H9 (cell line): Measurements from ENCODE around the gene PIRT. TPM values are rescaled to one million over a fixed set of nuclear protein-coding genes. Genes with fewer than 3 reads are reported as not detected.

ENCODE experiments used
- DNase-seq: peaks from one replicate; pipeline ENCODE4 v3.0.0-alpha.2; 2017
- H2AFZ ChIP-seq: one replicate; pipeline ENCODE4 v1.6.1; 2013; ENCODE audit warnings: mild to moderate bottlenecking, low read length, control low read depth, moderate library complexity
- H2AK5ac ChIP-seq: 2 replicates; pipeline ENCODE4 v1.6.1; 2013; ENCODE audit warnings: low read length, control low read depth, mixed read lengths; ENCODE audit not compliant: insufficient read length
- H2BK120ac ChIP-seq: one replicate; pipeline ENCODE4 v1.6.1; 2013; ENCODE audit warnings: low read depth, mild to moderate bottlenecking, low read length, control low read depth, inconsistent platforms; ENCODE audit not compliant: poor library complexity, severe bottlenecking
- H2BK12ac ChIP-seq: 2 replicates; pipeline ENCODE4 v1.6.1; 2013; ENCODE audit warnings: low read length, control low read depth, mixed read lengths, low read depth; ENCODE audit not compliant: insufficient read length
- H2BK15ac ChIP-seq: 2 replicates; pipeline ENCODE4 v1.6.1; 2013; ENCODE audit warnings: low read depth, low read length, control low read depth
- H2BK20ac ChIP-seq: one replicate; pipeline ENCODE4 v1.6.1; 2013; ENCODE audit warnings: low read depth, mild to moderate bottlenecking, low read length, control low read depth, inconsistent platforms; ENCODE audit not compliant: poor library complexity, severe bottlenecking
- H2BK5ac ChIP-seq: 2 replicates; pipeline ENCODE4 v1.6.1; 2013; ENCODE audit warnings: low read length, control low read depth, mixed read lengths; ENCODE audit not compliant: insufficient read length
- H3K14ac ChIP-seq: 2 replicates; pipeline ENCODE4 v1.6.1; 2013; ENCODE audit warnings: low read length, control low read depth; ENCODE audit not compliant: insufficient read depth
- H3K18ac ChIP-seq: 2 replicates; pipeline ENCODE4 v1.6.1; 2013; ENCODE audit warnings: low read depth, mild to moderate bottlenecking, mixed read lengths, low read length, control low read depth; ENCODE audit not compliant: insufficient read length
- H3K23ac ChIP-seq: 2 replicates; pipeline ENCODE4 v1.6.1; 2013; ENCODE audit warnings: low read length, control low read depth, mixed read lengths, low read depth; ENCODE audit not compliant: insufficient read length
- H3K23me2 ChIP-seq: 2 replicates; pipeline ENCODE4 v1.6.1; 2013; ENCODE audit warnings: low read depth, mild to moderate bottlenecking, mixed read lengths, low read length, control low read depth; ENCODE audit not compliant: insufficient read length, poor library complexity, severe bottlenecking
- H3K27ac ChIP-seq: 2 replicates; pipeline ENCODE4 v1.5.1; 2013; ENCODE audit warnings: low read length, control low read depth, mixed read lengths, low read depth; ENCODE audit not compliant: insufficient read length
- H3K27me3 ChIP-seq: 2 replicates; pipeline ENCODE4 v1.6.1; 2013; ENCODE audit warnings: low read length, control low read depth, inconsistent platforms; ENCODE audit not compliant: insufficient read depth
- H3K4ac ChIP-seq: 2 replicates; pipeline ENCODE4 v1.6.1; 2013; ENCODE audit warnings: low read depth, mild to moderate bottlenecking, control low read depth, inconsistent platforms, low read length, moderate library complexity
- H3K4me1 ChIP-seq: 2 replicates; pipeline ENCODE4 v1.6.1; 2013; ENCODE audit warnings: low read length, control low read depth, inconsistent platforms; ENCODE audit not compliant: insufficient read depth
- H3K4me2 ChIP-seq: 2 replicates; pipeline ENCODE4 v1.6.1; 2013; ENCODE audit warnings: low read length, control low read depth, mixed read lengths; ENCODE audit not compliant: insufficient read length, insufficient read depth
- H3K56ac ChIP-seq: 2 replicates; pipeline ENCODE4 v1.6.1; 2013; ENCODE audit warnings: low read depth, mild to moderate bottlenecking, mixed read lengths, low read length, control low read depth; ENCODE audit not compliant: insufficient read length
- H3K79me1 ChIP-seq: 2 replicates; pipeline ENCODE4 v1.6.1; 2013; ENCODE audit warnings: low read depth, mild to moderate bottlenecking, moderate library complexity, low read length, control low read depth, inconsistent platforms; ENCODE audit not compliant: insufficient read depth, poor library complexity, severe bottlenecking
- H3K79me2 ChIP-seq: 2 replicates; pipeline ENCODE4 v1.6.1; 2013; ENCODE audit warnings: low read length, control low read depth, inconsistent platforms; ENCODE audit not compliant: insufficient read depth
- H3K9ac ChIP-seq: 2 replicates; pipeline ENCODE4 v1.6.1; 2013; ENCODE audit warnings: low read length, control low read depth, mixed read lengths; ENCODE audit not compliant: insufficient read length; ENCODE audit errors: extremely low read depth
- H3K9me3 ChIP-seq: one replicate; pipeline ENCODE4 v1.6.1; 2013; ENCODE audit warnings: low read depth, low read length, inconsistent platforms; ENCODE audit not compliant: control insufficient read depth
- H3T11ph ChIP-seq: one replicate; pipeline ENCODE4 v1.6.1; 2013; ENCODE audit warnings: mild to moderate bottlenecking, low read length, control low read depth, inconsistent platforms
- H4K20me1 ChIP-seq: one replicate; pipeline ENCODE4 v1.6.1; 2013; ENCODE audit not compliant: control insufficient read depth, insufficient read length, insufficient read depth
- H4K5ac ChIP-seq: 2 replicates; pipeline ENCODE4 v1.6.1; 2013; ENCODE audit warnings: low read depth, mild to moderate bottlenecking, mixed read lengths, low read length, control low read depth; ENCODE audit not compliant: insufficient read length
- H4K8ac ChIP-seq: replicated peaks from 2 replicates; pipeline ENCODE4 v1.6.1; 2013; ENCODE audit warnings: low read length, control low read depth, mixed read lengths, low read depth; ENCODE audit not compliant: insufficient read length
- H4K91ac ChIP-seq: 2 replicates; pipeline ENCODE4 v1.6.1; 2013; ENCODE audit warnings: low read depth, mild to moderate bottlenecking, moderate library complexity, mixed read lengths, low read length, control low read depth; ENCODE audit not compliant: insufficient read length
- H3K27ac Mint-ChIP-seq, 3 experiments: 2 replicates in 2 of 3; 3 replicates in 1 of 3; pipeline ENCODE4 v1.8.0; 2020 to 2021; ENCODE audit warnings: mixed read lengths in 3 of 3, mild to moderate bottlenecking in 1 of 3, moderate library complexity in 1 of 3
- H3K27me3 Mint-ChIP-seq: 2 replicates; pipeline ENCODE4 v1.8.0; 2021; ENCODE audit warnings: low read depth, mild to moderate bottlenecking, moderate library complexity, mixed read lengths
- H3K36me3 Mint-ChIP-seq, 3 experiments: 2 replicates in 2 of 3; 3 replicates in 1 of 3; pipeline ENCODE4 v1.8.0; 2020 to 2021; ENCODE audit warnings: low read depth in 3 of 3, mixed read lengths in 3 of 3; ENCODE audit not compliant: insufficient read depth in 1 of 3
- H3K4me1 Mint-ChIP-seq, 2 experiments: 2 replicates each; pipeline ENCODE4 v1.8.0; 2020; ENCODE audit warnings: mixed read lengths in 2 of 2
- H3K4me3 Mint-ChIP-seq, 2 experiments: 2 replicates in 1 of 2; 3 replicates in 1 of 2; pipeline ENCODE4 v1.8.0; 2020 to 2021; ENCODE audit warnings: mild to moderate bottlenecking in 2 of 2, mixed read lengths in 2 of 2, moderate library complexity in 1 of 2
- H3K9me3 Mint-ChIP-seq, 2 experiments: 2 replicates in 1 of 2; 3 replicates in 1 of 2; pipeline ENCODE4 v1.8.0; 2020; ENCODE audit warnings: mild to moderate bottlenecking in 2 of 2, mixed read lengths in 2 of 2, moderate library complexity in 1 of 2
- CTCF ChIP-seq: fragments of 200-600 bp; sonication (generic); conservative IDR thresholded peaks from 3 replicates; pipeline ENCODE4 v1.8.0; 2021; ENCODE audit warnings: antibody characterized with exemption, mild to moderate bottlenecking
- WGBS: extraction: QIAGEN DNeasy Blood & Tissue Kit; methylation state at CpG from one replicate; pipeline ENCODE4 v1.1.7; 2013; ENCODE audit warnings: missing lambda C conversion rate, low lambda C conversion rate, mixed read lengths; ENCODE audit not compliant: insufficient read length; ENCODE audit errors: extremely low coverage; 5-methylcytosine and 5-hydroxymethylcytosine counted together
- total RNA-seq: library from RNA; stranded (reverse); gene quantifications from 2 replicates; pipeline ENCODE4 v1.2.1, GENCODE V29; 2021

Gene PIRT
- total RNA-seq, 1 experiment from 2014 or later: not detected

GRCh38 chr17:10859051-10859450 is 21.2 kb upstream of the PIRT start:
- no peak overlapping the region for H3K23ac ChIP-seq
- no peaks in the 10 kb centered on the region for H3K27me3 ChIP-seq
- no peak overlapping the region for H2AK5ac ChIP-seq
- no peak overlapping the region for H3K9ac ChIP-seq
- no peak overlapping the region for H4K91ac ChIP-seq
- H2BK120ac ChIP-seq: no peak overlapping the region
- no peak overlapping the region for H3K27ac ChIP-seq
- no peak overlapping the region for H4K8ac ChIP-seq
- H3K14ac ChIP-seq: no peak overlapping the region
- no peak overlapping the region for H2BK15ac ChIP-seq
- H3K27ac Mint-ChIP-seq: no peak overlapping the region
- no peaks in the 10 kb centered on the region for H4K20me1 ChIP-seq
- no peak overlapping the region for H2BK12ac ChIP-seq
- no CpG with 5 or more reads among the region's 3 CpGs for WGBS
- no peaks in the 10 kb centered on the region for H3K4me1 ChIP-seq
- H4K5ac ChIP-seq: no peak overlapping the region
- H3K4ac ChIP-seq: no peak overlapping the region
- no peak overlapping the region for H3K18ac ChIP-seq
- no peak overlapping the region for H2BK20ac ChIP-seq
- no peak overlapping the region for H3K4me2 ChIP-seq
- no peaks in the 10 kb centered on the region for H3K79me1 ChIP-seq
- no peak for TF ChIP-seq CTCF
- DNase-seq: no peak
- no peaks in the 10 kb centered on the region for H3K4me1 Mint-ChIP-seq
- no peak overlapping the region for H2AFZ ChIP-seq
- no peaks in the 10 kb centered on the region for H3K23me2 ChIP-seq
- no peak overlapping the region for H3K4me3 Mint-ChIP-seq
- no peaks in the 10 kb centered on the region for H3K9me3 Mint-ChIP-seq
- H3T11ph ChIP-seq: no peak overlapping the region
- H3K9me3 ChIP-seq: no peaks in the 10 kb centered on the region
- H2BK5ac ChIP-seq: no peak overlapping the region
- no peaks in the 10 kb centered on the region for H3K36me3 Mint-ChIP-seq
- peaks cover 5% of the 10 kb centered on the region for H3K27me3 Mint-ChIP-seq
- no peaks in the 10 kb centered on the region for H3K79me2 ChIP-seq
- no peak overlapping the region for H3K56ac ChIP-seq
